GM10266 (cell line): ENCODE measurements around the gene WDR70.

Experiments
- DNase-seq: peaks from one replicate; pipeline ENCODE4 v3.0.0; 2012; ENCODE audit errors: extremely low spot score
- CTCF ChIP-seq: IDR thresholded peaks from 2 replicates; pipeline ENCODE4 v1.5.1; 2012; ENCODE audit warnings: mild to moderate bottlenecking, low read depth; ENCODE audit not compliant: control insufficient read depth, insufficient read depth; ENCODE audit errors: missing control alignments

The WDR70 gene

DNA sequence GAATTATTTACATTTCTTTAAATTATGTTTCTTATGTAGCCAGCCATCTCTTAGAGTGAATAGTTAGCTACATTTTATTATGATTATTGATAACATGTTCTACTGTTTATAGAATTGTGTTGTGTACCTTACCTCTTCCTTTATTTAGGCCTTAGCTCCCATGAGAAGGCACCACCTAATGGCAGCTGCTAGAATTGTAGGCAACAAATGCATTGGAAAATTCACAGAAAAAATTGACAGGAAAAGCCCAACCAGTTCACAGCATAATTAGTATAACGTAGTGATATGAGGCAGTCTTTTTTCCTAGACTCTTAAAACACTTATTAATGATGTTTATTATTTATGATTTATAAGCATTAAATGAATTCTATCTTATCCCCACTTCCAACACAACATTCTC is 175.8 kb downstream of the WDR70 start:
- peak; percentile 43 for TF ChIP-seq CTCF
- peak; percentile 12 for DNase-seq

- DNase-seq = no peak
- TF ChIP-seq CTCF = no peak
Observed at GRCh38 chr5:37557734-37558293, 178.7 kb downstream of the WDR70 start.

DNA sequence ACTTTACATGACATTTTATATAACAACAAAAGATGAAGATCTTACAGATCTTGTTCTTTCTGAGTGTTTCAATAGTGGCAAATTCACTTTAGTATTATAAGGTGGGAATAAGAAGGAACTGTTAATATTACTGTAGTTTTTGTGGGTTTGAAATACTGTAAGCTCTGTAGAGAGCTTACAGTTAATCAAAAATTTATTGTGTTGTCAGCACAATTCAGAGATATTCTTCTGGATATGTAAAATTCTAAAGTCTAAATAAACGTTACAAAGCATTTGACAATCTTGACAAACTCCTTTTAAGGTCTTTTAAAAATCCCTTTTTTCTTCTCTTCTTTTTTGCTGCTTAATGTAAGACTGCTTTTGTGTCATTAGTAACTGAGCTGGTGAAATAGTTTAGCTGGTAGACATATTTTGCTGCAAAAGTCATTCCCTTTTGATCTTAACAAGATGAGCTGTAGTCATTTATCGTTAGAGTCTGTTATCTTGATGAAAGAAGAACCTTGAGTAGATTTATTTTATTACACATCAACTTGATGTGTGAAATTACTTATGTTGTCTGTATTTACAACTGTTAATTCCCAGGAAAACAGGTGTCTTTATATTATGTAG is 186.0 kb downstream of the WDR70 start:
- TF ChIP-seq CTCF = no peak
- DNase-seq = no peak

GRCh38 chr5:37567566-37567965 is 188.4 kb downstream of the WDR70 start:
- no peak for TF ChIP-seq CTCF
- no peak for DNase-seq

GRCh38 chr5:37568018-37568753 is 189.1 kb downstream of the WDR70 start:
- no peak for TF ChIP-seq CTCF
- DNase-seq = no peak

GRCh38 chr5:37568893-37569292 is 189.8 kb downstream of the WDR70 start:
- TF ChIP-seq CTCF = no peak
- no peak for DNase-seq

DNA sequence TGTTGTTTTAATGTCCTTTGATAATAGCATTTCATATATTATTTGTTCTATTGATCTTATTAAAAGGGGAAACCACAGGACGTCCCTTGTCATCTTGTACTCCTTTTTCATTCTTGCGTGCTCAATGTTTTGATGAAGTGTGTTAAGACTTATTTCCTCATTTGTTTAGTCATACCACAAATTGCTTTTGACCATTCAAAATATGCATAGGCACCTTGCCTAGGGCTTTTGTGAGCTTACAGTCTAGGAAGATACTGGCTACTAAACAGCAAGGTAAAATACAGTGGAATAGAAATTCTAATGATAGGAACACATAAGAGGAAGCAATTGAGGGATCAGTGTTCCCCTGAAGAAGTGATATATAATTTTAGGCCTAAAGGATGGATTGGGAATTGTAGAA is 190.3 kb downstream of the WDR70 start:
- DNase-seq = no peak
- no peak for TF ChIP-seq CTCF
